NT2/D1 (cell line): ENCODE data around the gene OR5M3.

Experiments used
- DNase-seq: peaks from one replicate; pipeline ENCODE4 v3.0.0-alpha.2; 2011; ENCODE audit warnings: low read depth, low spot score
- H3K27me3 ChIP-seq: 2 replicates; pipeline ENCODE4 v1.6.0; 2011; ENCODE audit warnings: mild to moderate bottlenecking; ENCODE audit not compliant: insufficient read length, insufficient read depth
- H3K36me3 ChIP-seq: 2 replicates; pipeline ENCODE4 v1.6.1; 2011; ENCODE audit warnings: mild to moderate bottlenecking, low read length, mixed read lengths; ENCODE audit not compliant: insufficient read depth, insufficient read length
- H3K4me1 ChIP-seq: 2 replicates; pipeline ENCODE4 v1.5.1; 2011; ENCODE audit not compliant: insufficient read depth, insufficient read length
- H3K4me3 ChIP-seq: 2 replicates; pipeline ENCODE4 v1.5.1; 2011; ENCODE audit warnings: low read depth; ENCODE audit not compliant: insufficient read length
- H3K9ac ChIP-seq: 2 replicates; pipeline ENCODE4 v1.6.0; 2011; ENCODE audit warnings: low read depth; ENCODE audit not compliant: insufficient read length
- H3K9me3 ChIP-seq: 2 replicates; pipeline ENCODE4 v1.5.1; 2011; ENCODE audit warnings: mild to moderate bottlenecking, low read length; ENCODE audit not compliant: insufficient read depth
- SUZ12 ChIP-seq: IDR thresholded peaks from 2 replicates; pipeline ENCODE4 v1.6.1; 2011; ENCODE audit not compliant: insufficient read length, insufficient read depth; ENCODE audit errors: extremely low read depth
- YY1 ChIP-seq: IDR thresholded peaks from 2 replicates; pipeline ENCODE4 v1.6.1; 2011; ENCODE audit not compliant: insufficient read length, insufficient read depth
- ZNF274 ChIP-seq: IDR thresholded peaks from 2 replicates; pipeline ENCODE4 v1.6.1; 2011; ENCODE audit warnings: mild to moderate bottlenecking, low read depth, low read length

OR5M3 gene

DNA sequence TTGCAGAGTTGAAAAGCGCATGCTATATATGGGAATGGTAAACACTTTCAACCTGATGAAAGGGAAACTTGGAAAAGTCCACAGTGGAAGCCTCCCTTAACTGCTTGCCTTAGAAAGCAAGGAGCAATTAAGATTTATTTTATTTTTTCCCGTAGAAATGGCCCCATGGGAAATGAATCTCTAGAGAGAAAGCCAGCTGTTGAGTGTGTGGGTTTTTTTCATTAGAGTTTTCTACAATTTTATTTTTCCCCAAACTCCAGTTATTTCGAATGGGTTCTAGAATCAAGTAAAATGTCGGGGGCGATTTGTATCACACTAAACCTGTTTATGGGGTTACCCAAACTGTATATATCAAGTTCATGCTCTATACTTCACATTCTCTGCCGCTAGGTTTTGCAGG lies at the start of gene OR5M3:
TSS of gene OR5M3 (minus strand) at position 101 of the 400 bp plus-strand sequence. CDS start 2,855 bp downstream, outside the sequence.
- no peaks in the 10 kb centered on the region for H3K9me3 ChIP-seq
- no peaks in the 10 kb centered on the region for H3K27me3 ChIP-seq
- no peaks in the 10 kb centered on the region for H3K4me1 ChIP-seq
- TF ChIP-seq YY1 (no peak), SUZ12 (no peak), ZNF274 (no peak)
- no peak for DNase-seq
- H3K9ac ChIP-seq, result no peak within 1 kb of the TSS
- H3K36me3 ChIP-seq, result no peaks in the 10 kb centered on the region
- H3K4me3 ChIP-seq, result no peak within 1 kb of the TSS

DNA sequence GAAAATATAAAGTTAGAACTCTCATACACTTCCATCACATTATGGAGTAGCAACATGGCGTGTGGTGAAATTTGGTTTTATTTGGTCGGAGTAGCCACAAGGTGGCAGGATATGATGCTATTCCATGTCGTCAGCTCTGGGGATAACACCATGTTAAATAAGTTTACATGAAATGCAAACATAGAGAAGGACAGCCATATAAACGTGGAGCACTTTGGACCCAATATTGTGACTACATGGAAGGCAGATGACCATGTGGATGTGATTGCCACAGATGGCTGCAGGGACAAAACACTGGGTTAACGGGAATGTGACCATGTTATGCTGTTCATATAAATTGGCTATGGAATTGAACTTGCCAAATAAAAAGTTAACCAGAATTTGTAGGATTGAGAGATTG lies 48.9 kb upstream of the OR5M3 start:
- DNase-seq, result peak; percentile 6
- H3K4me1 ChIP-seq, result no peaks in the 10 kb centered on the region

DNA sequence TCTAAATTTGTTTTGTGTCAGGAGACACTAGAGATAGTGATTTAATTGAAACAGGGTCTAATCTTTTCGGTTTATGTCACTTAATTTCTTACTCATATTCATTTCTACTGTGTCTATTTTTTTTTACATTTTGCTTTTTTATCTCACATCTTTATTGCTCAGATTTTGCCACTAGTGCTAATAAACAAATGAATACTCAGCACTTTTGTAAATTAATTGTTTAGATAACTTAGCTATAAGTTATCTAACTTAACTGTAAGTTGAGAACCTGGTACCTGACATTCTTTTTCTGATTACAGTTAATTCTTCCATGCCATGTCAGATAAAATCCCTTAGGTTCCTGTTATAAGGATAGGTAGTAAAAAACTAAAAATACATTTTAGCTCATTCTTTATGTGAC lies 40.1 kb upstream of the OR5M3 start:
- Histone ChIP-seq H3K27me3 (no peaks in the 10 kb centered on the region), H3K9ac (no peak overlapping the region), H3K36me3 (no peaks in the 10 kb centered on the region), H3K4me3 (no peak overlapping the region), H3K9me3 (no peaks in the 10 kb centered on the region), H3K4me1 (no peaks in the 10 kb centered on the region)
- no peak for TF ChIP-seq SUZ12
- no peak for TF ChIP-seq YY1
- no peak for TF ChIP-seq ZNF274
- no peak for DNase-seq

More for the DNA sequence above, 48.9 kb upstream of the OR5M3 start:
- Histone ChIP-seq H3K9me3 (no peaks in the 10 kb centered on the region), H3K9ac (no peak overlapping the region), H3K4me3 (no peak overlapping the region), H3K27me3 (no peaks in the 10 kb centered on the region), H3K36me3 (no peaks in the 10 kb centered on the region)
- no peak for TF ChIP-seq YY1
- TF ChIP-seq SUZ12, result no peak
- TF ChIP-seq ZNF274, result no peak

DNA sequence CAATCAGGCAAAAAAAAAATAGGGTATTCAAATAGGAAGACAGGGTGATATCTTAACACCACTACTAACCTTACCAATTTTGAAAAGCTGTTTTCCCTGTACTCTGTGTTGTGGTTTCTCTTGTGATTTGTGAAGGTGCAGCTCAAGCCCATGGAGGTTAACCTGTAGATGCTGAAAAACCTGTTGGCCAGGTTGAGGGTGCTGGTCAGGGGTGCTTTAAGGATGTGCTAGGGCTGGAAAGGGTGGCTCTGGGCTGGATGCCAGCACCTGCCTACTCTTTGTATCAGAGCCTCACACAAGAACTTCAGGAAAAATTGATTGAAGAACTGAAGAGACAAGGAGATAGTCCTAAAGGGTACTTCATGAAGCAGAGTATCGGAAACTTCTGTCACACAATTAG lies 36.3 kb upstream of the OR5M3 start:
- Histone ChIP-seq H3K36me3 (no peaks in the 10 kb centered on the region), H3K27me3 (no peaks in the 10 kb centered on the region), H3K4me1 (no peaks in the 10 kb centered on the region), H3K9ac (no peak overlapping the region), H3K9me3 (no peaks in the 10 kb centered on the region), H3K4me3 (no peak overlapping the region)
- TF ChIP-seq SUZ12 (no peak), YY1 (no peak), ZNF274 (no peak)
- DNase-seq, result no peak

DNA sequence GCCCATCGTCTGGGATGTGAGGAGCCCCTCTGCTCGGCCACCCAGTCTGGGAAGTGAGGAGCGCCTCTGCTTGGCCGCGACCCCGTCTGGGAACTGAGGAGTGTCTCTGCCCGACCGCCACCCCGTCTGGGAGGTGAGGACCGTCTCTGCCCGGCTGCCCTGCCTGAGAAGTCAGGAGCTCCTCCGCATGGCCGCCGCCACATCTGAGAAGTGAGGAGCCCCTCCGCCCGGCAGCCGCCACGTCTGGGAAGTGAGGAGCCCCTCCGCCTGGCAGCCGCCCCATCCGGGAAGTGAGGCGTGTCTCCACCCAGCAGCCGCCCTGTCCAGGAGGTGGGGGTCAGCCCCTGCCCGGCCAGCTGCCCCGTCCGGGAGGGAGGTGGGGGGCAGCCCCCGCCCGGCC lies 23.9 kb upstream of the OR5M3 start:
- Histone ChIP-seq H3K36me3 (no peaks in the 10 kb centered on the region), H3K9ac (no peak overlapping the region), H3K9me3 (peaks cover 11% of the 10 kb centered on the region; the same call in 1 of the 2 replicates), H3K4me3 (no peak overlapping the region), H3K4me1 (no peaks in the 10 kb centered on the region), H3K27me3 (no peaks in the 10 kb centered on the region)
- TF ChIP-seq YY1, result no peak
- TF ChIP-seq SUZ12, result no peak
- no peak for TF ChIP-seq ZNF274
- no peak for DNase-seq

DNA sequence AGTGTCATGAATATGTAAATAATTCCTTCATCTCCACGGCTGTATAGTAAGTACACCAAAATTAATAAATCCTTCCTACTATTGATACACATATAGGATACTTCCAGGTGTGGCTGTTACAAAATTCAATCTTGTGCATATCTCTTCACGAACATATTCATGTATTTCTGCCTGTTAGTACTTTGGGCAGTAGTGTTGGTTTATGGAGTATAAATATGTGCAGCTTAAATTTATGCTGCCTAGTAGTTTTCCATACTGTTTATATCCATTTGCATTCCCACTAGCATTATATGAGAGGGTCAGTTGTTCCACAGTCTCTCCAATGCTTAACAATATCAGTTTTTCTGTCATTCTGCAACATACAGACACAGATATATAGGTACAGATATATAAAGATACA lies 22.0 kb upstream of the OR5M3 start:
- H3K9me3 ChIP-seq, result peaks cover 11% of the 10 kb centered on the region; the same call in 1 of the 2 replicates
- H3K4me3 ChIP-seq, result no peak overlapping the region
- TF ChIP-seq YY1, result no peak
- TF ChIP-seq ZNF274, result no peak
- TF ChIP-seq SUZ12, result no peak
- no peaks in the 10 kb centered on the region for H3K4me1 ChIP-seq
- no peak for DNase-seq
- no peak overlapping the region for H3K9ac ChIP-seq
- no peaks in the 10 kb centered on the region for H3K27me3 ChIP-seq
- H3K36me3 ChIP-seq, result no peaks in the 10 kb centered on the region

DNA sequence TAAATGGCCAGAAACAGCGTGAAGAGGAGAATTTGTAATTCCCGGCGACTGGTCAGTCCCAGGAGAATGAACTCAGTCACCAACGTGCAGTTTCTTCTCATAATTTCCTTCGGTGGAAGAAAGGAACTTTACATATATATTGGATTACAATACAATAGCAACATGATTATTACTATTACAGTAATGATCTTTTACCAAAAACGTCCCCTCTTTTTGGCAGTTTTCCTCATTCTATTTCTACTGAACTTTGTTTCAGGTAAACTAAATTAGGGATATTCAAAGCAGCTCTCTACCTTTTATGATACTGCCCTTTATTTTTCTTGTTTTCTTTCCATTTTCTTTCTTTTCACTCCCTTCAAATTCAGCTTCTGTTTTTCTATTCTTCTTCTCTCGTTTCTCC lies 18.1 kb upstream of the OR5M3 start, which contains the start of gene OR5M8:
TSS of gene OR5M8 (minus strand) at position 101 of the 400 bp plus-strand sequence. CDS start at position 101, 0 bp downstream.
- H3K4me1 ChIP-seq, result no peaks in the 10 kb centered on the region
- TF ChIP-seq YY1, result no peak
- no peak within 1 kb of the TSS for H3K4me3 ChIP-seq
- H3K9ac ChIP-seq, result no peak within 1 kb of the TSS
- no peaks in the 10 kb centered on the region for H3K36me3 ChIP-seq
- no peak for DNase-seq
- no peaks in the 10 kb centered on the region for H3K27me3 ChIP-seq
- peaks cover 5% of the 10 kb centered on the region; the same call in 1 of the 2 replicates for H3K9me3 ChIP-seq

DNA sequence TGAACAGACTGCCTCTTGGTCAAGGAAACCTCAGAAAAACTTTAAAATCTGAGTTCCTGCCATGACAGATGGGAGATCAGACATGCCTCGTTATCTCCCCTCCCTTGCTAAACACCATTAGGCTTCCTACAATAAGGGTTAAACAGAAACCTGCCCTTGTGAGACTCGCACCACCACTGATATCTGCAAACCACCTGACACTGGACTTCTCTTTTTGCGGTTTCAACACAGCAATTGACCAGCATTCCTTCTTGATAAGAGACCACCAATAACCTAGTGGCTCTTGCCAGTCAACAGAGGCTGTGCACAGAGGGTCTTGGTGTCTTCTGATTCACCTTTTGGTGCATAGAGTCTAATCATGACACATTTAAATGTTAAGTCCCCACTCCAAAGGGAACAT lies 13.6 kb upstream of the OR5M3 start:
- no peak overlapping the region for H3K9ac ChIP-seq
- H3K4me1 ChIP-seq, result no peaks in the 10 kb centered on the region
- DNase-seq, result no peak
- H3K27me3 ChIP-seq, result no peaks in the 10 kb centered on the region
- TF ChIP-seq YY1, result no peak
- no peak for TF ChIP-seq SUZ12
- no peak for TF ChIP-seq ZNF274
- H3K9me3 ChIP-seq, result no peaks in the 10 kb centered on the region
- H3K4me3 ChIP-seq, result no peak overlapping the region
- no peaks in the 10 kb centered on the region for H3K36me3 ChIP-seq
